GM21723 (cell line): ENCODE data around the gene ATG5.

Experiments
- ATAC-seq: cut with Tn5 transposase; IDR thresholded peaks from one replicate; pipeline ENCODE4 v1.9.1; 2021; ENCODE audit warnings: mild to moderate bottlenecking, moderate library complexity; ENCODE audit not compliant: unreplicated experiment

ATG5 gene

GRCh38 chr6:106325336-106326178 lies at the start of gene ATG5:
Gene ATG5 (minus strand): TSS chr6:106325760. CDS start chr6:106316208, 9,552 bp downstream.
- peak; percentile 95 for ATAC-seq

GRCh38 chr6:106373502-106374239 lies 48.1 kb upstream of the ATG5 start:
- ATAC-seq, result no peak

GRCh38 chr6:106372838-106373501 lies 47.4 kb upstream of the ATG5 start:
- no peak for ATAC-seq

GRCh38 chr6:106370639-106371038 lies 45.1 kb upstream of the ATG5 start:
- ATAC-seq, result no peak

- ATAC-seq, result no peak
Observed at GRCh38 chr6:106369739-106370138, 44.2 kb upstream of the ATG5 start.

- no peak for ATAC-seq
Observed at GRCh38 chr6:106363401-106364138, 38.0 kb upstream of the ATG5 start.

GRCh38 chr6:106360989-106361430 lies 35.5 kb upstream of the ATG5 start:
- peak; percentile 43 for ATAC-seq

GRCh38 chr6:106360410-106360988 lies 34.9 kb upstream of the ATG5 start, which contains the start of gene CRYBG1:
Gene CRYBG1 (plus strand): TSS chr6:106360717. CDS start chr6:106360909, 192 bp downstream.
- peak; percentile 81 for ATAC-seq

GRCh38 chr6:106359959-106360409 lies 34.4 kb upstream of the ATG5 start:
- peak; percentile 20 for ATAC-seq

GRCh38 chr6:106356378-106356777 lies 30.8 kb upstream of the ATG5 start:
- ATAC-seq, result no peak

- no peak for ATAC-seq
Observed at GRCh38 chr6:106347219-106347618, 21.7 kb upstream of the ATG5 start.

- ATAC-seq, result peak; percentile 83
Observed at GRCh38 chr6:106339334-106340029, 13.9 kb upstream of the ATG5 start.

GRCh38 chr6:106334646-106335448 lies 9.3 kb upstream of the ATG5 start:
- ATAC-seq, result peak; percentile 72

GRCh38 chr6:106324726-106325335 lies 729 bp downstream of the ATG5 start:
- no peak for ATAC-seq

- ATAC-seq, result no peak
Observed at GRCh38 chr6:106321940-106322339, 3.6 kb downstream of the ATG5 start.

- ATAC-seq, result no peak
Observed at GRCh38 chr6:106318851-106319250, 6.7 kb downstream of the ATG5 start.

- ATAC-seq, result no peak
Observed at GRCh38 chr6:106318061-106318460, 7.5 kb downstream of the ATG5 start.

GRCh38 chr6:106316375-106316766 lies 9.2 kb downstream of the ATG5 start:
- ATAC-seq, result no peak
